LNCaP clone FGC (cell line): Measurements from ENCODE around the gene SNRPD2.
A peak's percentile ranks its signal among the peaks of the same experiment; 100 is the strongest.

Experiments used
- DNase-seq: peaks from one replicate; pipeline ENCODE4 v3.0.0-alpha.2; 2011; ENCODE audit warnings: low read depth
- H3K4me3 ChIP-seq: 2 replicates; pipeline ENCODE4 v1.5.1; 2011; ENCODE audit warnings: mild to moderate bottlenecking, low read depth, low read length, control low read depth
- TF ChIP-seq, protein P1 (sequence below): IDR thresholded peaks from 2 replicates; pipeline ENCODE4 v1.5.1; 2012; ENCODE audit warnings: mild to moderate bottlenecking; ENCODE audit not compliant: control insufficient read depth, insufficient read depth; ENCODE audit errors: extremely low read depth

Gene SNRPD2

DNA sequence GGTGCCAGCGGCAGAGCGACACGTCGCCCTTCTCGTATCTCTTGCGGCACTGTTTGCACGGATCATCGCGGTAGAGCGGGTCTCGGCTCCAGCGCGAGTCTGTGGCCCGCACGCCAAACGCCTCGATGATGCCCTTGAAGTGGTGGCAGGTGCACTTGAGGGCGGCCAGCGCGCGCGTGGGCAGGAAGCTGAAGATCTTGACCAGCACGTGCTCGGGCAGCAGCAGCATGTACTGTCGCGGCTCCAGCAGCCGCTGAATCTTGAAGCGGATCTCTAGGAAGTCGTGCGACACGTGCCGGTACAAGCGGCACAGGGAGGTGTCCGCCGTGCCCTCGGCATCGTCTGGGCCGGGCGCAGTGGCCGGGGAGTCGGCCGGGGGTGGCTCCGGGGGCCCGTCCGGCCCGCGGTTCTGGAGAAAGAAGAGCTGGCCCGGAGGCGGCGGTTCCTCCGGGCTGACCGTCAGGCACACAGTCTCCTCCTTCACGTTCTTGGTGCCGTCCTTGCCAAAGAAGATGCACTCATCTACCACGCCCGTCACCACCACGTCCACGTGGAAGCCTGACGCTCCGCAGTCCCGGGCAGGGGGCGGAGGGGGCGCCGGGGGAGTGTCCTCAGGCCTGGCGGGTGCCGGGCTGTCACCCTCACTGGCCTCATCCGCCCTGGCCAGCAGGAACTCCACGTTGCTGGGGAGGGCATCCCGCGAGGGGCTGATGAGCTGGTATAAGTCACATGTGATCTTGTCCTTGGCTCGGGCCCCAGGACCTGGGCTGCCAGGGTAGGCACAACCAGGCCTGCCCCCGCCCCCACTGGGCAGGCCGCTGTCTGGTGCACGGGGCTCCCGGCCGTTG lies 20.3 kb upstream of the SNRPD2 start:
- TF ChIP-seq, protein P1, sequence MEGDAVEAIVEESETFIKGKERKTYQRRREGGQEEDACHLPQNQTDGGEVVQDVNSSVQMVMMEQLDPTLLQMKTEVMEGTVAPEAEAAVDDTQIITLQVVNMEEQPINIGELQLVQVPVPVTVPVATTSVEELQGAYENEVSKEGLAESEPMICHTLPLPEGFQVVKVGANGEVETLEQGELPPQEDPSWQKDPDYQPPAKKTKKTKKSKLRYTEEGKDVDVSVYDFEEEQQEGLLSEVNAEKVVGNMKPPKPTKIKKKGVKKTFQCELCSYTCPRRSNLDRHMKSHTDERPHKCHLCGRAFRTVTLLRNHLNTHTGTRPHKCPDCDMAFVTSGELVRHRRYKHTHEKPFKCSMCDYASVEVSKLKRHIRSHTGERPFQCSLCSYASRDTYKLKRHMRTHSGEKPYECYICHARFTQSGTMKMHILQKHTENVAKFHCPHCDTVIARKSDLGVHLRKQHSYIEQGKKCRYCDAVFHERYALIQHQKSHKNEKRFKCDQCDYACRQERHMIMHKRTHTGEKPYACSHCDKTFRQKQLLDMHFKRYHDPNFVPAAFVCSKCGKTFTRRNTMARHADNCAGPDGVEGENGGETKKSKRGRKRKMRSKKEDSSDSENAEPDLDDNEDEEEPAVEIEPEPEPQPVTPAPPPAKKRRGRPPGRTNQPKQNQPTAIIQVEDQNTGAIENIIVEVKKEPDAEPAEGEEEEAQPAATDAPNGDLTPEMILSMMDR = no peak
- DNase-seq = no peak
- no peak overlapping the region for H3K4me3 ChIP-seq

DNA sequence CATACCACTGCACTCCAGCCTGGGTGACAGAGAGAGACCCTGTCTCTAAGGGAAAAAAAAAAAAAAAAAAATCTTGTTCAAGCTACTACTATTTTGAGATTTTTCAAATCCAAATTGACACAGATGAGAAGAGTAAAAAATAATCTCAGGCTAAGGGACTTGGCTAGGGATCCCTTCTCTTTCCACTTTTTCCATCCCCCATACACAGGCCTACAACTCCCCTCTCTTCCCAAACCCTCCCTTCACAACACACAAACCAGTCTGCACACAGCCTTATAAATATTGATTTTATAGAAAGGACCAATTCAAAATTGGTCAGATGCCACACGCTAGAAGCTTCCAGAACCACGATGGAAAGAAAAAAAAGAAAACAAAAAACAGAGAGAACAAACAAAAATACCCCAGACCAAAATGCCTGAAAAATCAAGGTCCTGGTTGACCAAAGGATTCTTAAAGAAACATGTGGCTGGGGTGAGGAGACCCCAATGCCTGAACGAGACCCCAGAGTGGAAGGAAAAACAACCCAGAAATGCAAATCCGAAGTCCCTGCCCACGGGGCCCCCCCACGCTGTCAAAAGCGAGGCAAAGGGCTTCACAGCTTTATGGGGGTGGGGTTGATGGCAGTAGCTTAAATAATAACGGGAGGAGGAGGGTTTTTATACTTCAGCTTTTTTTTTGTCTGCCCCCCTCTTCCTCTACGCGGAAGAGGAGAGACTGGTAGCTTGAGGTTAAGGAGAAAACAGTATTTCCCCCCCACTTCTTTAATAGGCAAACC lies 18.8 kb upstream of the SNRPD2 start:
- no peak for DNase-seq
- TF ChIP-seq, protein P1 = no peak
- no peak overlapping the region for H3K4me3 ChIP-seq

DNA sequence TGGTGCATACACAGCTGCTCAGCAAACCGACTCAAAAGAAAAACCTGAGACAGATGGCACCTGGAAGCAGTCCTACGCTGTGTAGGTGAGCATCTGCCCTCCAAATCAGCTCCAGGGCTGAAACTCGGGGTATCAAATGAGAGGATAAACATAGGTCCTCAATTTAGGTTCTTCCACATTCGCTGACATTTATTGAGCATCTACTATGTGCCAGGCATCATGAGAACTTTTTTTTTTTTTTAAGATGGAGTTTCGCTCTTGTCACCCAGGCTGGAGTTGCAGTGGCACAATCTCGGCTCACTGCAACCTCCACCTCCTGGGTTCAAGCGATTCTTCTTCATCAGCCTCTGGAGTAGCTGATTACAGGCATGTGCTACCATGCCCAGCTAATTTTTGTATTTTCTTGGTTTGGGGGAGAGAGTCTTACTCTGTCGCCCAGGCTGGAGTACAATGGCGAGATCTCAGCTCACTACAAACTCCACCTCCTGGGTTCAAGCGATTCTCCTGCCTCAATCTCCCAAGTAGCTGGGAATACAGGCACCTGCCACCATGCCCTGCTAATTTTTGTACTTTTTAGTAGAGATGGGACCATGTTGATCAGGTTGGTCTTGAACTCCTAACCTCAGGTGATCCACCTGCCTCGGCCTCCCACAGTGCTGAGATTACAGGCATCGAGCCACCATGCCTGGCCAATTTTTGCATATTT lies 14.1 kb upstream of the SNRPD2 start:
- no peak for DNase-seq
- H3K4me3 ChIP-seq = no peak overlapping the region
- TF ChIP-seq, protein P1 = no peak

DNA sequence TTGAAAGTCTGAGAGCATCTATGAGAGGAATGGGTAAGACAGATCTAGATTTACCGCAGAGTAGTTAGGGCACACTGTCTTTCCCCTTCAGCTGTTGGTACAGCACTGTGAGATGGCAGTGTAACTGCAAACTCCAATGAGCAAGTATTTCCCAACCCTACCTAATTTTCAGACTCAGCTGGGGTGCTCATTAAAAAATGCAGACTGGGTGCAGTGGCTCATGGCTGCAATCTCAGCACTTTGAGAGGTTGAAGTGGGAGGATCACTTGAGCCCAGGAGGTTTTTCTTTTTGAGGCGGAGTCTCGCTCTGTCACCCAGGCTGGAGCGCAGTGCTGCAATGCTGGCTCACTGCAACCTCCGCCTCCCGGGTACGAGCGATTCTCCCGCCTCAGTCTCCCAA lies 13.4 kb upstream of the SNRPD2 start:
- no peak for DNase-seq
- TF ChIP-seq, protein P1 = no peak
- no peak overlapping the region for H3K4me3 ChIP-seq

DNA sequence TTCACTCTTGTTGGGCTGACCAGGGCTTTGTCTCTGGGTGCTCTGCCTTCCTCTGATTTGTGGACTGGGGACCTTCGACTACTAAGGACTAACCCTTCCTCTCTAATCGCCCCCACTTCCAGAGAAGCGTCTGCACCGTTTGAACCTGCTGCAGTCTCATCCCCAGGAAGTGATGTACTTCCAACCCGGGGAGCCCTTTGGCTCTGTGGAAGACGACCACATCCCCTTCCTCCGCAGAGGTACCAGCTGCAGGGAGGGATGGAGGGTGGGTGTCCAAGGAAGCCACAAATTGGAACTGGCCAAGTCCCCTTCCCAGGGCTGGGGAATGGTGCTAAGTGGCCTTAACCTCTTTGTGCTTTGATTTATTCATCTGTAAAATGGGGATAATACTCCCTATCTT lies 9.9 kb upstream of the SNRPD2 start:
- DNase-seq = no peak
- TF ChIP-seq, protein P1 = no peak
- no peak overlapping the region for H3K4me3 ChIP-seq

DNA sequence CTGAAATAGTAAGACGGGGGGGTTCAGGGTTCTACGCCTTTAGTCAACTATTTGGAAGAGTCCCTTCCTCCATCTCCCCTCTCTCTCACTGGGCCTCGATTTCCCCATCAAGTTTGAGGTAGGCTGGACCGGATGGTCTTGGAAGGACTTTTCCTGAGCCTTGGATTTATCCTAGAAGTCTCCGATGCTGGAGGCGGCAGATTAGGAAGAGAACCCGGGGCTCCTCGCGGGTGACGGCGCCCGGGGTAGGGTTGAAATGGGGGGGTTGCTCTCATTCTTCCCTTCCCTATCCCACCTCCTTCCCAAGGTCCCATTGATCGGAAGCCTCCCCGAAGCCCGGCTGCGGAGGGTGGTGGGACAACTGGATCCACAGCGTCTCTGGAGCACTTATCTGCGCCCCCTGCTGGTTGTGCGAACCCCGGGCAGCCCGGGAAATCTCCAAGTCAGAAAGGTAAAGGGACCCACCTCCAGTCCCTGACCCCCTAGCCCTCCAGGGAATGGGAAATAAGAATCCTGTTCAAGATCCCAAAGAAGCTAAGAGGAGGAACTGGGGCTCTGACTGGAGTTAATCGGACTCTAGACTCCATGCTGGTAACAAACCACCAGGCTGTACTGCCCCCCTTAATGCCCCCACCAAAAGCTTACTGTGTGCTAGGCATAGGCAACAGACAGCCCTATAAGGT lies 1.5 kb upstream of the SNRPD2 start:
- DNase-seq = no peak
- H3K4me3 ChIP-seq = peak overlapping the region; percentile 70
- TF ChIP-seq, protein P1 = peak; percentile 58
